Heart left ventricle (tissue), 16 donors: ENCODE measurements around the gene WDR33. TPM values are rescaled to one million over a fixed set of nuclear protein-coding genes. Genes with fewer than 3 reads are reported as not detected.

Experiments used
- ATAC-seq, 4 donors: fragments of 200-7000 bp; cut with Tn5 transposase; one replicate each; pipeline ENCODE4 v1.9.1; 2020 to 2022; ENCODE audit warnings: moderate library complexity in 4 of 4, mild to moderate bottlenecking in 3 of 4, moderate number of reproducible peaks in 1 of 4
- DNase-seq, 5 donors: peaks; one replicate each; pipeline ENCODE4 v3.0.0-alpha.2; 2020
- H3K27ac ChIP-seq, 12 donors: fragments of 200-600 bp; sonication (generic) in 4 of 12; one replicate each; pipeline versions ENCODE4 v1.5.0 to v1.8.0; 2016 to 2022; ENCODE audit warnings: mild to moderate bottlenecking in 2 of 12
- H3K27me3 ChIP-seq, 9 donors: fragments of 200-600 bp; sonication (generic) in 2 of 9; one replicate each; pipeline versions ENCODE4 v1.5.1 to v1.8.0; 2016 to 2022; ENCODE audit warnings: mild to moderate bottlenecking in 3 of 9
- H3K36me3 ChIP-seq, 9 donors: fragments of 200-600 bp; sonication (generic) in 2 of 9; one replicate each; pipeline versions ENCODE4 v1.5.0 to v1.8.0; 2018 to 2022; ENCODE audit warnings: mild to moderate bottlenecking in 2 of 9
- H3K4me1 ChIP-seq, 12 donors: fragments of 200-600 bp; sonication (generic) in 4 of 12; one replicate each; pipeline versions ENCODE4 v1.5.0 to v1.8.0; 2016 to 2022; ENCODE audit warnings: mild to moderate bottlenecking in 3 of 12
- H3K4me3 ChIP-seq, 12 donors: fragments of 200-600 bp; sonication (generic) in 4 of 12; one replicate each; pipeline versions ENCODE4 v1.5.0 to v1.8.0; 2017 to 2022; ENCODE audit warnings: mild to moderate bottlenecking in 9 of 12, moderate library complexity in 4 of 12
- H3K9me3 ChIP-seq, 12 donors: fragments of 200-600 bp; sonication (generic) in 4 of 12; one replicate each; pipeline versions ENCODE4 v1.5.0 to v1.8.0; 2016 to 2022; ENCODE audit warnings: mild to moderate bottlenecking in 1 of 12
- POLR2A ChIP-seq, 2 donors: fragments of 450-650 bp; IDR thresholded peaks; one replicate each; pipeline ENCODE4 v1.6.1; 2017; ENCODE audit warnings: antibody characterized with exemption in 2 of 2, mild to moderate bottlenecking in 2 of 2, moderate library complexity in 2 of 2
- WGBS, 4 donors: extraction: QIAGEN DNeasy Blood & Tissue Kit in 2 of 4; methylation state at CpG; one replicate each; pipeline versions ENCODE4 v1.1.5 to v1.1.7; 2013 to 2018; 5-methylcytosine and 5-hydroxymethylcytosine counted together
- intact Hi-C, 10 donors: fragments of 100-400 bp; cut with DNase I; formaldehyde crosslinking; loops; one replicate each; pipeline versions ENCODE4 v1.11.1 to v1.14.2; 2022
- polyA plus RNA-seq, 2 donors: library from polyadenylated mRNA; stranded (reverse); fragments of 200-250 nt; gene quantifications; one replicate each; pipeline ENCODE4 v1.2.3, GENCODE V29; 2013
- total RNA-seq, 9 donors: library from RNA; depleted of rRNA in 2 of 9; stranded (reverse); fragments of >200 nt in 2 of 9; fragmentation: NEBNext Ultra II Directional in 3 of 9; extraction: Animal tissue kit (Norgen Biotek cat#: 25700) in 3 of 9; gene quantifications; one replicate each; pipeline versions ENCODE4 v1.1.0 to v1.2.4, GENCODE V29; 2016 to 2023
- TF ChIP-seq, protein P1 (sequence below), 12 donors: fragments of 200-600 bp; sonication (generic) in 4 of 12; IDR thresholded peaks; one replicate each; pipeline versions ENCODE4 v1.5.0 to v1.8.0; 2018 to 2022; ENCODE audit warnings: antibody characterized with exemption in 12 of 12, mild to moderate bottlenecking in 5 of 12
- donor health status: ischemic (EF 13 %, LVEDD 7.1; RV severe dilation, severe dysfunction).
- donor health status: healthy with polysubstance abuse.
- donor health status: DM: no; HTN: yes; CAD: no.
- donor health status: DM: no; HTN: no; CAD: no.
- donor health status: ischemic (EF 25% LVEDD 6.9; RV normal size, moderate dysfunction).
- donor health status: ischemic (EF 25% LVEDD 5.7; RV mildly dilated, moderate dysfunction).
- donor health status: healthy.
- donor health status: DM: yes; HTN: yes; CAD: no.
- donor health status: ischemic (EF 35%, LVEDD 5.7; RV mildly dilated, moderate dysfunction).
- donor health status: nonischemic (EF 11% LVEDD 7.7; RV severe dilation, severe dysfunction).
- donor health status: DM: yes; HTN: yes; CAD: no.
- donor health status: PGD.
- donor health status: ischemic (EF 29% LVEDD 5.4; RV normal size, mild dysfunction).
- donor health status: nonischemic (EF 23%, LVEDD 6.1; RV moderate dilation, normal function).

The WDR33 gene
- total and polyA plus RNA-seq, 11 donors = 15.4 to 49.9 (median 41.1) TPM

DNA sequence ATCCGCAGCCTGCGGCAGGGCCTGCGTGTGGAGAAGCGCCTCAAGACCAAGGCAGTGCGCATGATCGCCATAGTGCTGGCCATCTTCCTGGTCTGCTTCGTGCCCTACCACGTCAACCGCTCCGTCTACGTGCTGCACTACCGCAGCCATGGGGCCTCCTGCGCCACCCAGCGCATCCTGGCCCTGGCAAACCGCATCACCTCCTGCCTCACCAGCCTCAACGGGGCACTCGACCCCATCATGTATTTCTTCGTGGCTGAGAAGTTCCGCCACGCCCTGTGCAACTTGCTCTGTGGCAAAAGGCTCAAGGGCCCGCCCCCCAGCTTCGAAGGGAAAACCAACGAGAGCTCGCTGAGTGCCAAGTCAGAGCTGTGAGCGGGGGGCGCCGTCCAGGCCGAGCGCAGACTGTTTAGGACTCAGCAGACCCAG is 159.6 kb downstream of the WDR33 start:
- Histone ChIP-seq H3K9me3 (no peaks in the 10 kb centered on the region), H3K36me3 (peaks cover 0 to 55% (median 36%) of the 10 kb centered on the region in 9 donors), H3K27me3 (no peaks in the 10 kb centered on the region), H3K4me3 (no peak overlapping the region), H3K27ac (peak overlapping the region; percentile 49 to 98 (median 84)), H3K4me1 (peaks cover 33 to 98% (median 94%) of the 10 kb centered on the region in 12 donors)
- no peak for TF ChIP-seq POLR2A (IDR thresholded peaks at IDR 0.05)
- TF ChIP-seq, protein P1, sequence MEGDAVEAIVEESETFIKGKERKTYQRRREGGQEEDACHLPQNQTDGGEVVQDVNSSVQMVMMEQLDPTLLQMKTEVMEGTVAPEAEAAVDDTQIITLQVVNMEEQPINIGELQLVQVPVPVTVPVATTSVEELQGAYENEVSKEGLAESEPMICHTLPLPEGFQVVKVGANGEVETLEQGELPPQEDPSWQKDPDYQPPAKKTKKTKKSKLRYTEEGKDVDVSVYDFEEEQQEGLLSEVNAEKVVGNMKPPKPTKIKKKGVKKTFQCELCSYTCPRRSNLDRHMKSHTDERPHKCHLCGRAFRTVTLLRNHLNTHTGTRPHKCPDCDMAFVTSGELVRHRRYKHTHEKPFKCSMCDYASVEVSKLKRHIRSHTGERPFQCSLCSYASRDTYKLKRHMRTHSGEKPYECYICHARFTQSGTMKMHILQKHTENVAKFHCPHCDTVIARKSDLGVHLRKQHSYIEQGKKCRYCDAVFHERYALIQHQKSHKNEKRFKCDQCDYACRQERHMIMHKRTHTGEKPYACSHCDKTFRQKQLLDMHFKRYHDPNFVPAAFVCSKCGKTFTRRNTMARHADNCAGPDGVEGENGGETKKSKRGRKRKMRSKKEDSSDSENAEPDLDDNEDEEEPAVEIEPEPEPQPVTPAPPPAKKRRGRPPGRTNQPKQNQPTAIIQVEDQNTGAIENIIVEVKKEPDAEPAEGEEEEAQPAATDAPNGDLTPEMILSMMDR (IDR thresholded peaks at IDR 0.05) = no peak
- intact Hi-C loops = loop anchor here in 2 of 10 donors (2.0 to 5.0 kb wide), 3 partner anchors 23 to 51 kb away; partner anchors contain the start of genes LIMS2 (in 1 of the 2) and SFT2D3 (in 1 of the 2)
- ATAC-seq (no peak), DNase-seq (peak in 3 of 5 donors; percentile 26 to 68 (median 31))
- 78 to 89% (median 83%) methylated on average over 29 of the region's 29 CpGs for WGBS, 4 donors

Other genes with a start within 250 kb of the WDR33 start
- under 1 TPM in 6 of 9 donors, not detected in 3; 0.10 to 0.36 (median 0.24) TPM for gene GPR17, start 165.0 kb downstream of the WDR33 start, total RNA-seq
- 1 to 10 TPM in 1 of 2 donors, under 1 TPM in 1; 0.26 to 8.0 TPM for gene GPR17, start 165.0 kb downstream of the WDR33 start, polyA plus RNA-seq
- 100 to 1,000 TPM in 7 of 9 donors, 10 to 100 TPM in 2; 97.1 to 225 (median 158) TPM for gene LIMS2, start 135.6 kb downstream of the WDR33 start, total RNA-seq
- gene LIMS2, start 135.6 kb downstream of the WDR33 start, polyA plus RNA-seq = 100 to 1,000 TPM; 115 to 293 TPM
- gene SFT2D3, start 109.7 kb downstream of the WDR33 start, total RNA-seq = 1 to 10 TPM; 2.4 to 5.2 (median 3.7) TPM
- 1 to 10 TPM; 2.8 to 3.4 TPM for gene SFT2D3, start 109.7 kb downstream of the WDR33 start, polyA plus RNA-seq
- gene POLR2D, start 47.0 kb upstream of the WDR33 start, total RNA-seq = 10 to 100 TPM; 10.9 to 24.1 (median 21.4) TPM
- 10 to 100 TPM in 1 of 2 donors, 1 to 10 TPM in 1; 8.5 to 25.5 TPM for gene POLR2D, start 47.0 kb upstream of the WDR33 start, polyA plus RNA-seq
- gene AMMECR1L, start 74.8 kb upstream of the WDR33 start, total RNA-seq = 10 to 100 TPM in 7 of 9 donors, 1 to 10 TPM in 2; 9.4 to 12.7 (median 10.2) TPM
- 10 to 100 TPM in 1 of 2 donors, 1 to 10 TPM in 1; 4.0 to 12.6 TPM for gene AMMECR1L, start 74.8 kb upstream of the WDR33 start, polyA plus RNA-seq
- 10 to 100 TPM; 11.4 to 20.3 (median 15.5) TPM for gene SAP130, start 216.9 kb upstream of the WDR33 start, total RNA-seq
- gene SAP130, start 216.9 kb upstream of the WDR33 start, polyA plus RNA-seq = 10 to 100 TPM in 1 of 2 donors, 1 to 10 TPM in 1; 4.6 to 14.5 TPM